OCI-LY3 (cell line): ENCODE data around the gene LPP.

Source experiments
- EZH2phosphoT487 ChIP-seq: fragments of 200-600 bp; shearing (Covaris generic); IDR thresholded peaks from 2 replicates; pipeline ENCODE4 v1.6.1; 2018; ENCODE audit warnings: antibody characterized with exemption, mixed run types, low read depth
- TF ChIP-seq, protein P1 (sequence below): fragments of 200-600, 300-600 bp; sonication (generic); IDR thresholded peaks from 2 replicates; pipeline ENCODE4 v1.5.1; 2014; ENCODE audit warnings: antibody characterized with exemption, low read length, low read depth

DNA sequence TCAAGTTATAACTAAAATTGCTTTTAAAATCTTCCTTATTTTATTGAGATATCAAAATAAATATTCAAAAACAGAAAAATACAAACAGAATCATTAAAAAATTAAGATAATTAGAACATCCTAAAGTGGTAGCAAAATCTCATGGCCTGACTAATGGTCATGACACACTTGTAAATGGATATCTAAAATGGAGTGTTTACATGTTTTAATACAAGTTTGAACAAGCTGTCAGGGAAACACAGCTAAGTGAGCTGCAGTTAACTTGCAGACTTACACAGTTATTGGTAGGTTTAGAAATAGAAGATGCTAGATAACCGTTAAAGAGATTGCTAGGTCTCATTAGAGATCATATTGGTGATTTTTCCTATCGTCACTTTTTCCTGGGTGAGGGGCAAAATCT, 242.3 kb downstream of the LPP start:
- TF ChIP-seq EZH2phosphoT487: no peak
- TF ChIP-seq, protein P1, sequence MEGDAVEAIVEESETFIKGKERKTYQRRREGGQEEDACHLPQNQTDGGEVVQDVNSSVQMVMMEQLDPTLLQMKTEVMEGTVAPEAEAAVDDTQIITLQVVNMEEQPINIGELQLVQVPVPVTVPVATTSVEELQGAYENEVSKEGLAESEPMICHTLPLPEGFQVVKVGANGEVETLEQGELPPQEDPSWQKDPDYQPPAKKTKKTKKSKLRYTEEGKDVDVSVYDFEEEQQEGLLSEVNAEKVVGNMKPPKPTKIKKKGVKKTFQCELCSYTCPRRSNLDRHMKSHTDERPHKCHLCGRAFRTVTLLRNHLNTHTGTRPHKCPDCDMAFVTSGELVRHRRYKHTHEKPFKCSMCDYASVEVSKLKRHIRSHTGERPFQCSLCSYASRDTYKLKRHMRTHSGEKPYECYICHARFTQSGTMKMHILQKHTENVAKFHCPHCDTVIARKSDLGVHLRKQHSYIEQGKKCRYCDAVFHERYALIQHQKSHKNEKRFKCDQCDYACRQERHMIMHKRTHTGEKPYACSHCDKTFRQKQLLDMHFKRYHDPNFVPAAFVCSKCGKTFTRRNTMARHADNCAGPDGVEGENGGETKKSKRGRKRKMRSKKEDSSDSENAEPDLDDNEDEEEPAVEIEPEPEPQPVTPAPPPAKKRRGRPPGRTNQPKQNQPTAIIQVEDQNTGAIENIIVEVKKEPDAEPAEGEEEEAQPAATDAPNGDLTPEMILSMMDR: no peak
